DOHH2 (cell line): ENCODE data around the gene SAMD8.

Source experiments
- EZH2phosphoT487 ChIP-seq: fragments of 200-600 bp; sonication (generic); IDR thresholded peaks from 2 replicates; pipeline ENCODE4 v1.6.1; 2017; ENCODE audit warnings: borderline replicate concordance, mild to moderate bottlenecking, antibody characterized with exemption, low read length, moderate library complexity, mixed read lengths
- TF ChIP-seq, protein P1 (sequence below): fragments of 200-600 bp; sonication (generic); IDR thresholded peaks from one replicate; pipeline ENCODE4 v1.5.1; 2014; ENCODE audit warnings: antibody characterized with exemption, mild to moderate bottlenecking, low read depth, low read length; ENCODE audit not compliant: poor library complexity, severe bottlenecking

DNA sequence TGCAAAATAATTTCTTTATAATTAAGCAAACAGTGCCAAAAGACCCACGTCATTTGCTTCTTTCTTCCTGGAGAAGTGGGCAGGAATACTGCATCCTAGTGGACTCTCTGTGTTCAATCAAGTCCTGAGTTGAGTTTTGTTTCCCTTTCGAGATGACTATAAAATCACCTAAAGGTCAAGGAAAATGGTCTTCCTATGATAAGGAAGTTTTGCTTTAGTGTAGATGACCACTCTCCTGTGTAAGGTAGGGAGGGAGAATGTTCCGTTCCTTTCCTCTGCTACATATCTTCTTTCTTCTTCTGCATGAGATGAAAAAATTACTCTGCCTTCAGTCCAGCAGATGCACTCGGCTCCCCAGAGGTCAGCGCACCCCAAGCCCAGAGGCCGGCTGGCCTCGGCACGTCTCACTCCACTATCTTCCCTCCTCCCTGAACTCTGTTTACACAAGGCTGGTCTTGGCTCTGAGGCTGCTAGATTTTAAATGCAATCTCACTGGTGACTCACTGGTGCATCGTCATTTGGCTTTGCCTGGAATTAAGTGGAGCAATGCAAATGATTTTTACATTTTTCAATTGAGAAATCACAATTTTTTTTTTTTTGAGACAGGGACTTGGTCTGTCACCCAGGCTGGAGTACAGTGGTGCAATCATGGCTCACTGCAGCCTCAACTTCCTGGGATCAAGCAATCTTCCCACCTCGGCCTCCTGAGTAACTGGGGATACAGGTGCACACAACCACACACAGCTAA, 80.5 kb downstream of the SAMD8 start:
- TF ChIP-seq, protein P1, sequence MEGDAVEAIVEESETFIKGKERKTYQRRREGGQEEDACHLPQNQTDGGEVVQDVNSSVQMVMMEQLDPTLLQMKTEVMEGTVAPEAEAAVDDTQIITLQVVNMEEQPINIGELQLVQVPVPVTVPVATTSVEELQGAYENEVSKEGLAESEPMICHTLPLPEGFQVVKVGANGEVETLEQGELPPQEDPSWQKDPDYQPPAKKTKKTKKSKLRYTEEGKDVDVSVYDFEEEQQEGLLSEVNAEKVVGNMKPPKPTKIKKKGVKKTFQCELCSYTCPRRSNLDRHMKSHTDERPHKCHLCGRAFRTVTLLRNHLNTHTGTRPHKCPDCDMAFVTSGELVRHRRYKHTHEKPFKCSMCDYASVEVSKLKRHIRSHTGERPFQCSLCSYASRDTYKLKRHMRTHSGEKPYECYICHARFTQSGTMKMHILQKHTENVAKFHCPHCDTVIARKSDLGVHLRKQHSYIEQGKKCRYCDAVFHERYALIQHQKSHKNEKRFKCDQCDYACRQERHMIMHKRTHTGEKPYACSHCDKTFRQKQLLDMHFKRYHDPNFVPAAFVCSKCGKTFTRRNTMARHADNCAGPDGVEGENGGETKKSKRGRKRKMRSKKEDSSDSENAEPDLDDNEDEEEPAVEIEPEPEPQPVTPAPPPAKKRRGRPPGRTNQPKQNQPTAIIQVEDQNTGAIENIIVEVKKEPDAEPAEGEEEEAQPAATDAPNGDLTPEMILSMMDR = no peak
- TF ChIP-seq EZH2phosphoT487 = no peak
